Astrocyte of the cerebellum (primary cell): Measurements from ENCODE around the gene TSPO.

Experiments
- DNase-seq: peaks from one replicate; pipeline ENCODE4 v3.0.0-alpha.2; 2011; ENCODE audit warnings: low read depth
- H3K4me3 ChIP-seq: 2 replicates; pipeline ENCODE4 v1.5.1; 2011; ENCODE audit warnings: mild to moderate bottlenecking, low read depth, low read length, moderate library complexity
- in situ Hi-C: cut with HindIII; loops from 2 replicates; pipeline ENCODE4 v1.10.0; 2017; ENCODE audit warnings: low sequenced_read_pairs
- TF ChIP-seq, protein P1 (sequence below): IDR thresholded peaks from 2 replicates; pipeline ENCODE4 v1.5.1; 2012; ENCODE audit warnings: low read length, low read depth, moderate library complexity, mild to moderate bottlenecking; ENCODE audit errors: missing control alignments

Gene TSPO

DNA sequence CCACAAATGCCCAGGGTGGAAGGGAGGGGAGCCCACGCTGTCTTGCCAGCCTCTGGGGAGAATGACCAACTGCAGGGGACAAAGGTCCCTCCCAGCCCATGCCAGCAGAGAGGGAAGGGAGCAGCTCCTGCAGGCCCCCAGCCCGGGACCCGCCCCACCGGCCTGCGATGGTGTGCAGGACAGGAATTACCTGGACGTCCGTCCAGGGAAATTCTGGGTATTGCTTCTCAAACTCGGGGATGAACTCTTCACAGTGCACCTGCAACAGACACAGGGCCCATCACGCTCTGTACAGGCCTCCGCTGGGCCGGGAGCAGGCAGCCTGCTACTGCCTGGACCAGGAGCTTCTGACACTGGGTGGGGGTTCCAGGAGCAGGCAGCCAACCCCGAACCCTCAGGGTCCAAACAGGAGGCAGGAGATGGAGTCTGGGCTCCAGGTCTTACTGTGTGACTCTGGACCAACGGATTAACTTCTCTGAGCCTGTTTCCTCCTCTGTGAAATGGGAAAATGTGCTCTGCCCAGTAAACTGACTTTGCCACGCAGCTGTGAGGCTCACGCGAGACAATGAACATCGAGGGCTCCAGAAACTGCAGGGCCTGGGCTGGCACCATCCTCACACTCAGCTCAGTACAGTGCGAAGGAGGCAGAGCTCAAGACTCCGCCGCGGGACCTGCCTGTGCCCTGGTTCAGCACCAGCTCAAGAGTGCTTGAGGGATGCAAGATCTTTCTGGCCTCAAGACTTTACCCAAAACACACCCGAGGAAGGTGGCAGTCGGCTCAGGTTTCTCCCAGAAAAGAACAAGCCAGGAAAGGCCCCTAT, 18.2 kb downstream of the TSPO start:
- TF ChIP-seq, protein P1, sequence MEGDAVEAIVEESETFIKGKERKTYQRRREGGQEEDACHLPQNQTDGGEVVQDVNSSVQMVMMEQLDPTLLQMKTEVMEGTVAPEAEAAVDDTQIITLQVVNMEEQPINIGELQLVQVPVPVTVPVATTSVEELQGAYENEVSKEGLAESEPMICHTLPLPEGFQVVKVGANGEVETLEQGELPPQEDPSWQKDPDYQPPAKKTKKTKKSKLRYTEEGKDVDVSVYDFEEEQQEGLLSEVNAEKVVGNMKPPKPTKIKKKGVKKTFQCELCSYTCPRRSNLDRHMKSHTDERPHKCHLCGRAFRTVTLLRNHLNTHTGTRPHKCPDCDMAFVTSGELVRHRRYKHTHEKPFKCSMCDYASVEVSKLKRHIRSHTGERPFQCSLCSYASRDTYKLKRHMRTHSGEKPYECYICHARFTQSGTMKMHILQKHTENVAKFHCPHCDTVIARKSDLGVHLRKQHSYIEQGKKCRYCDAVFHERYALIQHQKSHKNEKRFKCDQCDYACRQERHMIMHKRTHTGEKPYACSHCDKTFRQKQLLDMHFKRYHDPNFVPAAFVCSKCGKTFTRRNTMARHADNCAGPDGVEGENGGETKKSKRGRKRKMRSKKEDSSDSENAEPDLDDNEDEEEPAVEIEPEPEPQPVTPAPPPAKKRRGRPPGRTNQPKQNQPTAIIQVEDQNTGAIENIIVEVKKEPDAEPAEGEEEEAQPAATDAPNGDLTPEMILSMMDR, result no peak
- in situ Hi-C loops, result no loop called here
- no peak overlapping the region for H3K4me3 ChIP-seq
- DNase-seq, result no peak

DNA sequence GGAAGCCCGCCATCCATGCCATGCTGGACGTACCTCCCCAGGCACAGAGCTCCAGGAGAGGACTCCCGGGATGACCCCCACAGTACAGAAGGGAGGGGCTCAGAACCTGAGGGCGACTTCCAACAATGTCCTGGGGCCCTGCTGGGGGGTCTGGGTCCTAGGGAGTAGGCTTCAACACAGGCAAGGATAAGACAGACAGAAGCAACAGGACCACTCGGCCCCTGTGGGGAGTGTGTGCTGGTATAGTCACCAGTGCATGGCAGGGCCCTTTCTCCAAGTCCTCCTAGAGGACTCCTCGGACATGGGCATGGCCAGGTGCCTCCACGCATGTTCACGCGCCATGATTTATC, 18.7 kb downstream of the TSPO start:
- TF ChIP-seq, protein P1, result no peak
- in situ Hi-C loops, result no loop called here
- no peak for DNase-seq
- H3K4me3 ChIP-seq, result no peak overlapping the region

DNA sequence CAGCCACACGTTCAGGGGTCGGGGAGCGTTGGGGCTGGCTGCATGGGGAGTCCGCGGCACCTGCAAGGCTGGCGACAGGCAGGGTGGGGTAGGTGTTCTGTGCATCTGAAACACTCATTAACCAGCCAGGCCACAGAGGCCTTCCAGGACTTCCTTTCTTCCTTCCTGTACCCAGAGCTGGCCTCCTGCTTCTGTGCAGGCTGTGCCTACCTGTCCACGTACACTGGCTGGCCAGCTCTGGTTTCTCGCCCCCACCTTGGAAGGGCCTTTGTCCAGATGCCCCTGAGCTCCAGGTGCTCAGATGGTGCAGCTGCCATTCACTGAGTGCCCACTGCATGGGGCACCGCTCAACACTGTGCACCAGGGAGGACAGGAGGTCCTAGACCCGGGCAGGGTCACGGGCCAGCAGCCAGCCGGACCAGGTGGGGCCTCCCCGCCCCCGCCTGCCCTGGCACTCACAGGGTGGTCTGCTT, 19.7 kb downstream of the TSPO start:
- H3K4me3 ChIP-seq, result no peak overlapping the region
- in situ Hi-C loops, result no loop called here
- TF ChIP-seq, protein P1, result no peak
- no peak for DNase-seq

DNA sequence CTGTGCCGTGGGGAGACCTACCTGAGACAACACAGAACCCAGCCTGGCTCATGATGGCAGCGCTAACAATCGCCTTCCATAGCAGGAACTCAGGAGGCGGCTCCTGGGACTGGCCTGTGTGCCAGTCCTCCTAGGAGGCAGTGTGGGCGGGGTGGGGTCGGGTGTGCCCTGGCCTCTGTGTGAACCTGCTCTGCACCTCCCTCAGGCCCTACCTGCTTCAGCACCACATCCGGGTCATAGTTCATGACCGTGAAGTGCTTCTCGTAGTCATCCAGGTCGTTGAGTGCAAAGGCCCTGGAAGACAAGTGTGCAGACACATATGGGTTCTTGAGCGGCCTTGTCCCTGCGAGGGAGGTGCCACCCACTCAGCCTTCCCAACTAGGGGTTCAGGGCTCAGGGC, 20.2 kb downstream of the TSPO start:
- TF ChIP-seq, protein P1, result no peak
- in situ Hi-C loops, result no loop called here
- no peak overlapping the region for H3K4me3 ChIP-seq
- DNase-seq, result no peak

DNA sequence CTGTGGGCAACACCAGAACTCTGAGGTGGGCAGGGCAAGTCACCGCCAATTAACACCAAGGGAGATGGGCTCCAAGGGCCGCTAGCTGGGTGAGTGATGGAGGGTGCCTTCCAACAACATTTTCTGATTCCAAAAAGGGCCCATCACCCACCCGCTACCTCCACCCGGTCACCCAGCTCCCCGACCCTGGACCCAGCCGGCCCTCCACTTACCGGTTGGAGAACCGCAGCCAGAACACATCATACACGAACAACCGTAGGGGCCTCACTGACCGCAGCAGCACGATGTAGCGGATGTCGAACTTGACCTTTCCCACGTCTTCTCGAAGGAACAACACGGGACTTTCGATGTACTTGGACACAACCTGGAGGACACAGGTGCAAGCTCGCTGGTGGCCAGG, 20.8 kb downstream of the TSPO start:
- in situ Hi-C loops, result no loop called here
- H3K4me3 ChIP-seq, result no peak overlapping the region
- TF ChIP-seq, protein P1, result no peak
- no peak for DNase-seq

DNA sequence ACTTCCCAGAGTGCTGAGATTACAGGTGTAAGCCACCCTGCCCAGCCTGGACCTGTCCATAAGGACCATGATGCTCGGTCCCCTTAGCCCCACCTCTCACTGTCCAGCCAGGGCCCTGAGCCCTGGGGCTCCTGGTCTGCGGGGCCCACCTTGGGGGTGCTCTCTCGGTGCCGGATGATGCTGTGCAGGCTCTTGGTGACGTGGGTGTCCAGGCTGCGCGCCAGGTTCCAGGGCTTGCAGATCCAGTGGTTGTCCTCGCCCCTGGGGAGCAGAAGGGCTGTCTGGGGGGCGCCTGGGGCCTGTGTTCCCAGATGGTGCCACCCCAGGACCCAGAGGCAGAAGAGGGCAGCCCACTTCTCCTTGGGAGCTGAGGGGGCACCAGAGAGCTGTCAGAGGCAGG, 22.2 kb downstream of the TSPO start:
- in situ Hi-C loops, result no loop called here
- no peak overlapping the region for H3K4me3 ChIP-seq
- TF ChIP-seq, protein P1, result no peak
- DNase-seq, result no peak
